Lung (tissue), 12 donors: ENCODE results near the gene CRTC1. TPM values are rescaled to one million over a fixed set of nuclear protein-coding genes. Genes with fewer than 3 reads are reported as not detected.

ENCODE experiments used
- ATAC-seq: fragments of 200-7000 bp; cut with Tn5 transposase; one replicate; pipeline ENCODE4 v1.9.1; 2020; ENCODE audit warnings: moderate number of reproducible peaks; ENCODE audit not compliant: insufficient read depth, low FRiP score
- DNase-seq, 3 donors: peaks; one replicate each; pipeline ENCODE4 v3.0.0-alpha.2; 2013 to 2017
- H3K27ac ChIP-seq, 2 donors: one replicate each; pipeline ENCODE4 v1.5.1; 2013; ENCODE audit warnings: mild to moderate bottlenecking in 2 of 2, moderate library complexity in 2 of 2, control low read depth in 1 of 2, inconsistent platforms in 1 of 2, low read depth in 1 of 2, low read length in 1 of 2
- H3K27me3 ChIP-seq, 3 donors: one replicate each; pipeline ENCODE4 v1.5.1; 2013; ENCODE audit warnings: low read length in 2 of 3; ENCODE audit not compliant: control insufficient read depth in 3 of 3, insufficient read depth in 3 of 3
- H3K36me3 ChIP-seq, 4 donors: one replicate each; pipeline ENCODE4 v1.5.1; 2013; ENCODE audit warnings: low read length in 4 of 4, mild to moderate bottlenecking in 1 of 4, moderate library complexity in 1 of 4; ENCODE audit not compliant: control insufficient read depth in 4 of 4, insufficient read depth in 4 of 4
- H3K4me1 ChIP-seq, 5 donors: one replicate each; pipeline ENCODE4 v1.5.1; 2013; ENCODE audit warnings: low read length in 5 of 5, mild to moderate bottlenecking in 2 of 5, moderate library complexity in 1 of 5; ENCODE audit not compliant: control insufficient read depth in 5 of 5, insufficient read depth in 5 of 5
- H3K4me3 ChIP-seq: one replicate; pipeline ENCODE4 v1.5.1; 2013; ENCODE audit warnings: mild to moderate bottlenecking, control low read depth, moderate library complexity
- H3K9ac ChIP-seq, 2 donors: one replicate each; pipeline ENCODE4 v1.5.1; 2013; ENCODE audit warnings: low read length in 2 of 2, control low read depth in 1 of 2; ENCODE audit not compliant: insufficient read depth in 1 of 2
- H3K9me3 ChIP-seq, 4 donors: one replicate each; pipeline ENCODE4 v1.5.1; 2013; ENCODE audit warnings: low read length in 3 of 4, mild to moderate bottlenecking in 1 of 4, moderate library complexity in 1 of 4; ENCODE audit not compliant: control insufficient read depth in 4 of 4, insufficient read depth in 3 of 4
- WGBS, 2 donors: extraction: QIAGEN DNeasy Blood & Tissue Kit; methylation state at CpG; one replicate each; pipeline ENCODE4 v1.1.7; 2013; 5-methylcytosine and 5-hydroxymethylcytosine counted together
- polyA plus RNA-seq, 2 donors: library from polyadenylated mRNA; stranded (reverse); fragments of 200-250 nt; gene quantifications; one replicate each; pipeline ENCODE4 v1.2.1, GENCODE V29; 2013
- total RNA-seq, 2 donors: library from RNA; depleted of rRNA in 1 of 2; stranded (reverse); fragments of >200 nt in 1 of 2; gene quantifications; one replicate each; pipeline ENCODE4 v1.2.1, GENCODE V29; 2014 to 2021
- TF ChIP-seq, protein P1 (sequence below): IDR thresholded peaks from 2 replicates; pipeline ENCODE4 v1.5.1; 2012; ENCODE audit warnings: mild to moderate bottlenecking; ENCODE audit errors: control extremely low read depth, extremely low read depth
- donor health status: control.
- donor health status: control.
- donor health status: Bipolar disorder and iron deficiency.
- donor health status: healthy.
- donor health status: DM: yes; HTN: yes; CAD: no.

Gene CRTC1
- total and polyA plus RNA-seq, 4 donors: 4.2 to 16.0 (median 7.3) TPM

- WGBS, 2 donors: 67 to 81% methylated on average over 20 of the region's 20 CpGs
- TF ChIP-seq, protein P1, sequence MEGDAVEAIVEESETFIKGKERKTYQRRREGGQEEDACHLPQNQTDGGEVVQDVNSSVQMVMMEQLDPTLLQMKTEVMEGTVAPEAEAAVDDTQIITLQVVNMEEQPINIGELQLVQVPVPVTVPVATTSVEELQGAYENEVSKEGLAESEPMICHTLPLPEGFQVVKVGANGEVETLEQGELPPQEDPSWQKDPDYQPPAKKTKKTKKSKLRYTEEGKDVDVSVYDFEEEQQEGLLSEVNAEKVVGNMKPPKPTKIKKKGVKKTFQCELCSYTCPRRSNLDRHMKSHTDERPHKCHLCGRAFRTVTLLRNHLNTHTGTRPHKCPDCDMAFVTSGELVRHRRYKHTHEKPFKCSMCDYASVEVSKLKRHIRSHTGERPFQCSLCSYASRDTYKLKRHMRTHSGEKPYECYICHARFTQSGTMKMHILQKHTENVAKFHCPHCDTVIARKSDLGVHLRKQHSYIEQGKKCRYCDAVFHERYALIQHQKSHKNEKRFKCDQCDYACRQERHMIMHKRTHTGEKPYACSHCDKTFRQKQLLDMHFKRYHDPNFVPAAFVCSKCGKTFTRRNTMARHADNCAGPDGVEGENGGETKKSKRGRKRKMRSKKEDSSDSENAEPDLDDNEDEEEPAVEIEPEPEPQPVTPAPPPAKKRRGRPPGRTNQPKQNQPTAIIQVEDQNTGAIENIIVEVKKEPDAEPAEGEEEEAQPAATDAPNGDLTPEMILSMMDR: no peak
- Histone ChIP-seq H3K4me1 (peaks cover 0 to 9% (median 0%) of the 10 kb centered on the region in 5 donors), H3K4me3 (no peak overlapping the region), H3K27ac (peak overlapping the region; percentile 9 to 26), H3K9me3 (no peaks in the 10 kb centered on the region), H3K27me3 (no peaks in the 10 kb centered on the region), H3K9ac (no peak overlapping the region), H3K36me3 (peaks cover 0 to 4% (median 0%) of the 10 kb centered on the region in 4 donors)
- DNase-seq (peak; percentile 43 to 65 (median 58)), ATAC-seq (no peak)
Measured at GRCh38 chr19:18657590-18658365, 25.7 kb upstream of the CRTC1 start.

GRCh38 chr19:18658366-18658855 lies 25.1 kb upstream of the CRTC1 start:
- Histone ChIP-seq H3K4me3 (no peak overlapping the region), H3K27ac (peak overlapping the region; percentile 9 to 26), H3K9me3 (no peaks in the 10 kb centered on the region), H3K9ac (no peak overlapping the region), H3K27me3 (no peaks in the 10 kb centered on the region), H3K4me1 (peaks cover 0 to 9% (median 0%) of the 10 kb centered on the region in 5 donors), H3K36me3 (peaks cover 0 to 4% (median 0%) of the 10 kb centered on the region in 4 donors)
- ATAC-seq (no peak), DNase-seq (no peak)
- 88 to 95% methylated on average over 4 of the region's 4 CpGs for WGBS, 2 donors
- TF ChIP-seq, protein P1: no peak

DNA sequence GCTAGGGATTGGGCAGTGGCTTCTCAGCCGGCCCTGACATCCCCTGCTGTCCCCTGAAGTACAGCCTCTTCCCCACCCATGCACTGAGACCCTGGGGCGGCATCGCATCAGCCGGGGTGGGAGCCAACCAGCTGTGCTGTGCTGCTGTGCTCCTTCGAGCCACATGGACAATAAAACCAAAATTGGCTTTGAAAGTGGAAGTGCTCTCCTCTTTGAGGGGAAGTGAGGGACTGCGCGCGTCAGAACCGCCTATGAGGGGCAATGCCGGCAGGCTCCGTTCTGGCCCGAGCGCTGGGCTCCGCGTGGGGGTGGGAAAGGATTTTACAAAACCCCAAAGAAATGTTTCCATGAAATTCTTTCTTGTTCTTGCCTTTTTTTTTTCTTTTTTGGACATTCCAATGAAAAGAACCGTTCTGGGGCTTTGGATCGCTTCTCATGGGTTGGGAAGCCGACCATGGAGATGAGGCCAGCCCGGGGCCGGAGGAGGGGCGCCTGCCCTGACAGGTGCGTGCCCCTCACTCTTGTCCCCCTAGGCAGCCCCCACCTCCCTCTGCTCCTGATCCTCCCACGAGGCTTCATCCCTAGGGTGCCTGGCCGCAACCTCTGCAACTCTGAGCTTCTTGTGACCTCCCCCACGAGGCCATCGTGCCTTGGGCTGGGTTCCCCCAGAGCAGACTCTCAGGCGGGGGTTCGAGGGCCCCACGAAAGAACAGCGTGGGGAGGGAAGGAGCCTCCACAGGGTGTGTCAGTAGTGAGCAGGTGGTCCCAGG lies 24.0 kb upstream of the CRTC1 start:
- Histone ChIP-seq H3K9ac (no peak overlapping the region), H3K27me3 (no peaks in the 10 kb centered on the region), H3K36me3 (peaks cover 0 to 7% (median 0%) of the 10 kb centered on the region in 4 donors), H3K4me1 (peaks cover 0 to 9% (median 0%) of the 10 kb centered on the region in 5 donors), H3K27ac (peak overlapping the region; percentile 43 to 62), H3K9me3 (no peaks in the 10 kb centered on the region), H3K4me3 (no peak overlapping the region)
- WGBS, 2 donors: 57 to 68% methylated on average over 30 of the region's 30 CpGs
- DNase-seq: no peak
- TF ChIP-seq, protein P1: no peak
- ATAC-seq: no peak
